Fibroblast of upper back skin (primary cell): ENCODE data around the gene HLA-DMA.
"Not testable (repeated sequence)": the region's sequence is repeated elsewhere in the genome, so short reads cannot be mapped to it uniquely, and the experiment has no call there.

ENCODE experiments used
- DNase-seq: peaks from one replicate; pipeline ENCODE4 v3.0.0-alpha.2; 2013

Gene HLA-DMA

GRCh38 chr6:32950449-32950848 lies 2.4 kb downstream of the HLA-DMA start:
- DNase-seq, result no peak

- no peak for DNase-seq
Observed at GRCh38 chr6:32950010-32950409, 2.9 kb downstream of the HLA-DMA start.

- no peak for DNase-seq
Observed at GRCh38 chr6:32949113-32949512, 3.8 kb downstream of the HLA-DMA start.

- DNase-seq, result peak; percentile 57
Observed at GRCh38 chr6:32947552-32948465, 5.1 kb downstream of the HLA-DMA start.

- DNase-seq, result no peak
Observed at GRCh38 chr6:32946893-32947292, 6.0 kb downstream of the HLA-DMA start.

- no peak for DNase-seq
Observed at GRCh38 chr6:32945953-32946352, 6.9 kb downstream of the HLA-DMA start.

- no peak for DNase-seq
Observed at GRCh38 chr6:32945108-32945760, 7.7 kb downstream of the HLA-DMA start.

GRCh38 chr6:32943864-32944649 lies 8.8 kb downstream of the HLA-DMA start:
- DNase-seq, result no peak

- DNase-seq, result not testable (repeated sequence)
Observed at GRCh38 chr6:32942555-32943123, 10.3 kb downstream of the HLA-DMA start.

GRCh38 chr6:32941214-32941768 lies 11.6 kb downstream of the HLA-DMA start:
- no peak for DNase-seq

GRCh38 chr6:32940656-32941213 lies 12.2 kb downstream of the HLA-DMA start, which contains the start of gene HLA-DMB:
Gene HLA-DMB (minus strand): TSS chr6:32941028. CDS start chr6:32940807, 221 bp downstream.
- peak; percentile 48 for DNase-seq

- DNase-seq, result no peak
Observed at GRCh38 chr6:32938494-32938893, 14.4 kb downstream of the HLA-DMA start.

GRCh38 chr6:32937230-32937633 lies 15.7 kb downstream of the HLA-DMA start:
- DNase-seq, result no peak

GRCh38 chr6:32936239-32937152 lies 16.4 kb downstream of the HLA-DMA start:
- no peak for DNase-seq

- DNase-seq, result no peak
Observed at GRCh38 chr6:32935551-32936238, 17.2 kb downstream of the HLA-DMA start.

- DNase-seq, result peak; percentile 73
Observed at GRCh38 chr6:32933661-32934085, 19.2 kb downstream of the HLA-DMA start.

GRCh38 chr6:32932132-32932868 lies 20.6 kb downstream of the HLA-DMA start:
- peak; percentile 61 for DNase-seq

GRCh38 chr6:32931211-32931610 lies 21.7 kb downstream of the HLA-DMA start:
- DNase-seq, result no peak

GRCh38 chr6:32922083-32922482 lies 30.8 kb downstream of the HLA-DMA start:
- no peak for DNase-seq

GRCh38 chr6:32920715-32921114 lies 32.2 kb downstream of the HLA-DMA start:
- DNase-seq, result no peak
